Liver (tissue), 3 donors: ENCODE measurements around the gene CDC27.

Experiments
- EGR1 ChIP-seq, 2 donors: IDR thresholded peaks; 2 replicates each; pipeline ENCODE4 v1.6.1; 2016 to 2018; ENCODE audit warnings: antibody characterized with exemption in 2 of 2, low read depth in 2 of 2
- FOXA1 ChIP-seq: IDR thresholded peaks from 2 replicates; pipeline ENCODE4 v1.6.1; 2016; ENCODE audit warnings: antibody characterized with exemption
- FOXA2 ChIP-seq: IDR thresholded peaks from 2 replicates; pipeline ENCODE4 v1.6.1; 2016; ENCODE audit warnings: antibody characterized with exemption
- GABPA ChIP-seq, 2 donors: IDR thresholded peaks in 1 of 2; conservative IDR thresholded peaks in 1 of 2; 2 replicates each; pipeline ENCODE4 v1.6.1; 2016; ENCODE audit warnings: antibody characterized with exemption in 2 of 2, mild to moderate bottlenecking in 1 of 2, moderate library complexity in 1 of 2
- JUND ChIP-seq, 2 donors: IDR thresholded peaks; 2 replicates each; pipeline ENCODE4 v1.6.1; 2016; ENCODE audit warnings: antibody characterized with exemption in 2 of 2
- NR2F2 ChIP-seq: IDR thresholded peaks from 2 replicates; pipeline ENCODE4 v1.6.1; 2016; ENCODE audit warnings: antibody characterized with exemption
- RAD21 ChIP-seq, 2 donors: IDR thresholded peaks; 2 replicates each; pipeline ENCODE4 v1.6.1; 2016; ENCODE audit warnings: antibody characterized with exemption in 2 of 2, mild to moderate bottlenecking in 2 of 2
- SP1 ChIP-seq: IDR thresholded peaks from 2 replicates; pipeline ENCODE4 v1.6.1; 2018; ENCODE audit warnings: antibody characterized with exemption, mild to moderate bottlenecking
- TAF1 ChIP-seq: conservative IDR thresholded peaks from 2 replicates; pipeline ENCODE4 v1.6.1; 2016; ENCODE audit warnings: antibody characterized with exemption, mild to moderate bottlenecking
- YY1 ChIP-seq: IDR thresholded peaks from 2 replicates; pipeline ENCODE4 v1.6.1; 2016; ENCODE audit warnings: antibody characterized with exemption, mild to moderate bottlenecking
- TF ChIP-seq, protein P1 (sequence below): fragments of 150-350 bp; IDR thresholded peaks from 2 replicates; pipeline ENCODE4 v1.5.1; 2017; ENCODE audit warnings: improper control_type of control experiment, low read depth, low read length; ENCODE audit not compliant: missing input control
- TF ChIP-seq, protein P2 (sequence below): IDR thresholded peaks from 2 replicates; pipeline ENCODE4 v1.6.1; 2016; ENCODE audit warnings: antibody characterized with exemption
- TF ChIP-seq, protein P3 (sequence below): IDR thresholded peaks from 2 replicates; pipeline ENCODE4 v1.6.1; 2016; ENCODE audit warnings: antibody characterized with exemption, mild to moderate bottlenecking
- donor health status: healthy.
- donor health status: healthy.

DNA sequence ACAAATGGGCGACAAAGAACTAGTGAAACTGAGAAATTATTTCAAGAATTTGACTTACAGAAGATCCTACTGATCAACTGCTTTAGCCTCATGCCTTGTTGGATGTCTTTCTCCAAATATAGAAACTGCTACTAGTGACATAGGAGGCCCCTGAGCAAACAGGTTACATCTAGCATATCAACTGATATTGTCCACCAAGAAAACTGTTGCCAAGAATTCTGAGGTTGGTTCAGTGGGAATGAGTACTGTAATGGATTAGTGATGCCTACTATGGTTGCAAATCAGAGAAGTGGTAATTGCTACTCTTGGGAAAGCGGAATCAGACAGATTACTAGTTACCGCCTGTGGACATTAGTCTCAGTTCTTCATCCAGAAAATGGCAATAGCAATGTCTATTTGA, 10.0 kb downstream of the CDC27 start:
- TF ChIP-seq, protein P1, sequence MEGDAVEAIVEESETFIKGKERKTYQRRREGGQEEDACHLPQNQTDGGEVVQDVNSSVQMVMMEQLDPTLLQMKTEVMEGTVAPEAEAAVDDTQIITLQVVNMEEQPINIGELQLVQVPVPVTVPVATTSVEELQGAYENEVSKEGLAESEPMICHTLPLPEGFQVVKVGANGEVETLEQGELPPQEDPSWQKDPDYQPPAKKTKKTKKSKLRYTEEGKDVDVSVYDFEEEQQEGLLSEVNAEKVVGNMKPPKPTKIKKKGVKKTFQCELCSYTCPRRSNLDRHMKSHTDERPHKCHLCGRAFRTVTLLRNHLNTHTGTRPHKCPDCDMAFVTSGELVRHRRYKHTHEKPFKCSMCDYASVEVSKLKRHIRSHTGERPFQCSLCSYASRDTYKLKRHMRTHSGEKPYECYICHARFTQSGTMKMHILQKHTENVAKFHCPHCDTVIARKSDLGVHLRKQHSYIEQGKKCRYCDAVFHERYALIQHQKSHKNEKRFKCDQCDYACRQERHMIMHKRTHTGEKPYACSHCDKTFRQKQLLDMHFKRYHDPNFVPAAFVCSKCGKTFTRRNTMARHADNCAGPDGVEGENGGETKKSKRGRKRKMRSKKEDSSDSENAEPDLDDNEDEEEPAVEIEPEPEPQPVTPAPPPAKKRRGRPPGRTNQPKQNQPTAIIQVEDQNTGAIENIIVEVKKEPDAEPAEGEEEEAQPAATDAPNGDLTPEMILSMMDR, result no peak
- TF ChIP-seq NR2F2 (no peak), TAF1 (no peak), EGR1 (IDR thresholded peaks at IDR 0.05; ENCODE audit: low read depth in 2 of 2) (no peak), RAD21 (IDR thresholded peaks at IDR 0.05) (no peak), GABPA (IDR thresholded peaks at IDR 0.05 in 1 of 2, conservative IDR thresholded peaks at IDR 0.05 in 1 of 2) (no peak), SP1 (no peak), FOXA2 (no peak), JUND (IDR thresholded peaks at IDR 0.05) (no peak), FOXA1 (no peak), YY1 (no peak)
- TF ChIP-seq, protein P2, sequence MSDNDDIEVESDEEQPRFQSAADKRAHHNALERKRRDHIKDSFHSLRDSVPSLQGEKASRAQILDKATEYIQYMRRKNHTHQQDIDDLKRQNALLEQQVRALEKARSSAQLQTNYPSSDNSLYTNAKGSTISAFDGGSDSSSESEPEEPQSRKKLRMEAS, result no peak
- TF ChIP-seq, protein P3, sequence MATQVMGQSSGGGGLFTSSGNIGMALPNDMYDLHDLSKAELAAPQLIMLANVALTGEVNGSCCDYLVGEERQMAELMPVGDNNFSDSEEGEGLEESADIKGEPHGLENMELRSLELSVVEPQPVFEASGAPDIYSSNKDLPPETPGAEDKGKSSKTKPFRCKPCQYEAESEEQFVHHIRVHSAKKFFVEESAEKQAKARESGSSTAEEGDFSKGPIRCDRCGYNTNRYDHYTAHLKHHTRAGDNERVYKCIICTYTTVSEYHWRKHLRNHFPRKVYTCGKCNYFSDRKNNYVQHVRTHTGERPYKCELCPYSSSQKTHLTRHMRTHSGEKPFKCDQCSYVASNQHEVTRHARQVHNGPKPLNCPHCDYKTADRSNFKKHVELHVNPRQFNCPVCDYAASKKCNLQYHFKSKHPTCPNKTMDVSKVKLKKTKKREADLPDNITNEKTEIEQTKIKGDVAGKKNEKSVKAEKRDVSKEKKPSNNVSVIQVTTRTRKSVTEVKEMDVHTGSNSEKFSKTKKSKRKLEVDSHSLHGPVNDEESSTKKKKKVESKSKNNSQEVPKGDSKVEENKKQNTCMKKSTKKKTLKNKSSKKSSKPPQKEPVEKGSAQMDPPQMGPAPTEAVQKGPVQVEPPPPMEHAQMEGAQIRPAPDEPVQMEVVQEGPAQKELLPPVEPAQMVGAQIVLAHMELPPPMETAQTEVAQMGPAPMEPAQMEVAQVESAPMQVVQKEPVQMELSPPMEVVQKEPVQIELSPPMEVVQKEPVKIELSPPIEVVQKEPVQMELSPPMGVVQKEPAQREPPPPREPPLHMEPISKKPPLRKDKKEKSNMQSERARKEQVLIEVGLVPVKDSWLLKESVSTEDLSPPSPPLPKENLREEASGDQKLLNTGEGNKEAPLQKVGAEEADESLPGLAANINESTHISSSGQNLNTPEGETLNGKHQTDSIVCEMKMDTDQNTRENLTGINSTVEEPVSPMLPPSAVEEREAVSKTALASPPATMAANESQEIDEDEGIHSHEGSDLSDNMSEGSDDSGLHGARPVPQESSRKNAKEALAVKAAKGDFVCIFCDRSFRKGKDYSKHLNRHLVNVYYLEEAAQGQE, result no peak
